Osteoblast (primary cell): ENCODE results near the gene ADCY2. TPM values are rescaled to one million over a fixed set of nuclear protein-coding genes. Genes with fewer than 3 reads are reported as not detected.

Experiments used
- DNase-seq: peaks from one replicate; pipeline ENCODE4 v3.0.0; 2011; ENCODE audit warnings: low spot score, mixed read lengths; ENCODE audit not compliant: insufficient read length; ENCODE audit errors: missing footprints
- H2AFZ ChIP-seq: 2 replicates; pipeline ENCODE4 v1.6.0; 2011; ENCODE audit warnings: mild to moderate bottlenecking, low read length
- H3K27ac ChIP-seq: 2 replicates; pipeline ENCODE4 v1.5.1; 2011; ENCODE audit warnings: mild to moderate bottlenecking, low read depth, low read length, moderate library complexity
- H3K27me3 ChIP-seq: 2 replicates; pipeline ENCODE4 v1.6.0; 2012; ENCODE audit warnings: mild to moderate bottlenecking, control low read depth, inconsistent platforms, low read length, moderate library complexity; ENCODE audit not compliant: insufficient read depth
- H3K36me3 ChIP-seq: 2 replicates; pipeline ENCODE4 v1.5.1; 2011; ENCODE audit warnings: mild to moderate bottlenecking, low read length, control low read depth, moderate library complexity; ENCODE audit not compliant: insufficient read depth
- H3K4me1 ChIP-seq: 2 replicates; pipeline ENCODE4 v1.5.1; 2011; ENCODE audit warnings: mild to moderate bottlenecking, low read length, control low read depth, moderate library complexity; ENCODE audit not compliant: insufficient read depth
- H3K4me2 ChIP-seq: 2 replicates; pipeline ENCODE4 v1.6.0; 2011; ENCODE audit warnings: mild to moderate bottlenecking, low read length; ENCODE audit not compliant: insufficient read depth
- H3K4me3 ChIP-seq: fragments of 200-600 bp; sonication (generic); 3 replicates; pipeline ENCODE4 v1.5.1; 2012; ENCODE audit warnings: mild to moderate bottlenecking, low read length, inconsistent platforms; ENCODE audit not compliant: insufficient read depth
- H3K79me2 ChIP-seq: 2 replicates; pipeline ENCODE4 v1.6.0; 2012; ENCODE audit warnings: mild to moderate bottlenecking, low read length, control low read depth, inconsistent platforms; ENCODE audit not compliant: insufficient read depth
- H3K9me3 ChIP-seq: 2 replicates; pipeline ENCODE4 v1.5.1; 2011; ENCODE audit warnings: low read depth, low read length, control low read depth
- H4K20me1 ChIP-seq: 2 replicates; pipeline ENCODE4 v1.6.0; 2012; ENCODE audit warnings: mild to moderate bottlenecking, low read length, control low read depth; ENCODE audit not compliant: insufficient read depth
- CTCF ChIP-seq: IDR thresholded peaks from 2 replicates; pipeline ENCODE4 v1.5.1; 2011; ENCODE audit warnings: mild to moderate bottlenecking, low read depth, low read length, moderate library complexity; ENCODE audit errors: extremely low read depth
- total RNA-seq: library from RNA; depleted of rRNA; stranded (reverse); fragments of >200 nt; gene quantifications from 2 replicates; pipeline ENCODE4 v1.2.3, GENCODE V29; 2012

ADCY2 gene
- total RNA-seq, 1 donor = under 0.01 TPM

DNA sequence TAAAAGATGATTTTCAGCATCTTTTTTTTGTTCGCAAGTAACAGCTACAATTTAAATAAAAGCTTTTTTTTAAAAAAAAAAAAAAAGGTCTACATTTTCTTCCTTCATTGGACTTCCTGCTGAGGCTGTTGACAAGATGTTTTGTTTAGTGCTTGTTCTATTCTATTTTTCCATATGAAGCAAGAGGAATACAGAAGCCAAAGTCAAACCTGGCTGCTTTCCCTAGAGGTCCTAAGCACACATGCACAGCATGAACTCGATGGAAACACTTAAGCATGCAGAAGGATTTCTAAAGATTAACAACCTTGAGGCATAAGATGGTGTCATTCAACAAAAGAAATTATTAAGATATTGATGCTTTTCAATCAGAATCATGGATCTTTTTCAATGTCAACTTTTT lies 105.1 kb downstream of the ADCY2 start:
- DNase-seq = no peak
- TF ChIP-seq CTCF = no peak

GRCh38 chr5:7503564-7503963 lies 107.6 kb downstream of the ADCY2 start:
- Histone ChIP-seq H3K4me2 (no peak overlapping the region), H2AFZ (no peak overlapping the region), H3K4me1 (no peaks in the 10 kb centered on the region), H4K20me1 (no peaks in the 10 kb centered on the region), H3K27me3 (no peaks in the 10 kb centered on the region), H3K79me2 (no peaks in the 10 kb centered on the region), H3K36me3 (no peaks in the 10 kb centered on the region), H3K27ac (no peak overlapping the region), H3K4me3 (no peak overlapping the region), H3K9me3 (peaks cover 3% of the 10 kb centered on the region)
- DNase-seq = no peak
- no peak for TF ChIP-seq CTCF

More for the DNA sequence above, 105.1 kb downstream of the ADCY2 start:
- H3K27me3 ChIP-seq = no peaks in the 10 kb centered on the region
- H3K4me3 ChIP-seq = no peak overlapping the region
- no peaks in the 10 kb centered on the region for H4K20me1 ChIP-seq
- no peaks in the 10 kb centered on the region for H3K79me2 ChIP-seq
- H3K4me1 ChIP-seq = no peaks in the 10 kb centered on the region
- no peak overlapping the region for H3K27ac ChIP-seq
- no peak overlapping the region for H3K4me2 ChIP-seq
- peaks cover 3% of the 10 kb centered on the region for H3K9me3 ChIP-seq
- no peaks in the 10 kb centered on the region for H3K36me3 ChIP-seq
- no peak overlapping the region for H2AFZ ChIP-seq

DNA sequence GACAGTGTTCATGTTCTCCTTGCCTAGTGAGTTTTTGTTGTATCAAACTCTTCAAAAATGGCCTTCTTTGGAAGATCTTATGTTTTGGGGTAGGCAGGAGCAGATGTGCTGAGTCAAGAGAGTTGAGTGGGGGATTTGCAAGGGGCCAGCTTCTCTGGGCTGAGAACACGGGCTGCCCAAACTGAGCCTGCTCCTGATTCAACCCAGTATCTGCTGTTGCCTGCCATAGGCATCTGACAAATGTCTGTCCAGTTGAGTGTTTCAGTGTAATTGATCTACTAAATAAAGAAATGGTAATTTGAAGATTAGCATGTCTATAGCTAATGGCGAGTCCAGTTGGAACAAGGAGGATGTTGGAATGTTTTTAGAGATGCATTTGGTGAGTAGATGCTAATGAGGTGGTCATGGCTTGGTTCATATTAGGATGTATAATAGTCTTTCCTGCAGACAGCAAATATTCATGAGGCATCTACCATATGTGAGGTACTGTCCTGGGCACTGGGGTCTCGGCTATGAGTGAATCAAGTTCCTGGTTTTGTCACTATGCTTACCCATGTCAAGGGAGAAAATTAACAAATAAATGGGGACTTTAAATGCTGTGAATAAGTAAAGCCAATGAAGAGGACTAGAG lies 119.5 kb downstream of the ADCY2 start:
- no peaks in the 10 kb centered on the region for H3K27me3 ChIP-seq
- no peaks in the 10 kb centered on the region for H3K79me2 ChIP-seq
- no peak overlapping the region for H3K4me3 ChIP-seq
- no peak overlapping the region for H3K4me2 ChIP-seq
- H3K9me3 ChIP-seq = peaks cover 3% of the 10 kb centered on the region
- H3K4me1 ChIP-seq = no peaks in the 10 kb centered on the region
- H3K27ac ChIP-seq = no peak overlapping the region
- TF ChIP-seq CTCF = no peak
- H3K36me3 ChIP-seq = no peaks in the 10 kb centered on the region
- H2AFZ ChIP-seq = no peak overlapping the region
- DNase-seq = no peak
- no peaks in the 10 kb centered on the region for H4K20me1 ChIP-seq

DNA sequence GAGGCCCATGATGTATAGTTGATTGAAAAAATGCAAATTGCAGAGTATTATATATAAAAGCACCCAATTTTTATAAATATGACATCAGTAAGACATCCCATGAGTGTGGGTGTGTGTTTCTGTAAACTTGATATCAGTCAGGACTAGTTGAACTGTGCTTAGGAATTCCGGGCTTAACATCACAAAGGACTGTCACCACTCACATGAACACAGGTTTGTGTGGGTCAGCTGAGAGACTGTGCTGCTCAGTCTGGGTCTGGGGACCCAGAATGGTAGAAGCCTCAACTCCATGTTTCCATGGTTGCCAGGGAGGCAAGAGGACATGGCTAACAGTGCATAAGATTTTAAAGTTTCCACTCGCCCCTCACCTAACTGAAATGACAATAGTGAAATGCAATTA lies 120.3 kb downstream of the ADCY2 start:
- no peaks in the 10 kb centered on the region for H3K36me3 ChIP-seq
- no peaks in the 10 kb centered on the region for H3K79me2 ChIP-seq
- H3K4me2 ChIP-seq = no peak overlapping the region
- no peak for DNase-seq
- H3K27me3 ChIP-seq = no peaks in the 10 kb centered on the region
- H3K27ac ChIP-seq = no peak overlapping the region
- H3K9me3 ChIP-seq = no peaks in the 10 kb centered on the region
- no peaks in the 10 kb centered on the region for H3K4me1 ChIP-seq
- H3K4me3 ChIP-seq = no peak overlapping the region
- no peaks in the 10 kb centered on the region for H4K20me1 ChIP-seq
- H2AFZ ChIP-seq = no peak overlapping the region
- no peak for TF ChIP-seq CTCF
